GM19035 (cell line): ENCODE data around the gene ARSI.
"Not testable (repeated sequence)": the region's sequence is repeated elsewhere in the genome, so short reads cannot be mapped to it uniquely, and the experiment has no call there.

Source experiments
- ATAC-seq: cut with Tn5 transposase; IDR thresholded peaks from one replicate; pipeline ENCODE4 v1.9.1; 2021; ENCODE audit not compliant: unreplicated experiment

Gene ARSI

GRCh38 chr5:150248946-150249345 is 53.8 kb downstream of the ARSI start:
- ATAC-seq: no peak

- not testable (repeated sequence) for ATAC-seq
Measured at GRCh38 chr5:150248493-150248892, 54.2 kb downstream of the ARSI start.

DNA sequence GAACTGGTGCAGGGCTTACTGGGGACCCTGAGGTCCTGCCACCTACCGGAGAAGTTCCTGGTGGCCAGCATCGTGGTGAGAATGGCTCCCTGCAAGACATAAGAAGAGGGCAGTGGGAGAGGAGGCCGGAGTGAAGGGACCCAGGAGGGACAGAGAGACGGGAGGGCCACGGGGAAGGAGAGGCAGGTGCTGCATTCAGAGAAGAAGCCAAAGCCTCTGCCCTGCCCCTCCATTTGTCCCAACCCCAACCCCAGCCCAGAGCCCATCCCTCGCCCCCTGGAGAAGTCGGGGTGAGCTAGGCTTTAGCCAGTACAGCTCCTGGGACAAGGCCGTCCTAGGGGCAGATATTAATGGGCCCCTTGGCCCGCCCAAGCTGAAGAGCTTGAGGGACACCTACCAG is 55.0 kb downstream of the ARSI start:
- no peak for ATAC-seq

GRCh38 chr5:150246835-150247234 is 55.9 kb downstream of the ARSI start:
- no peak for ATAC-seq

- no peak for ATAC-seq
Measured at GRCh38 chr5:150246429-150246828, 56.3 kb downstream of the ARSI start.
